Colonic mucosa (tissue), 4 donors: ENCODE results near the gene SLC5A4. TPM values are rescaled to one million over a fixed set of nuclear protein-coding genes. Genes with fewer than 3 reads are reported as not detected.
"Not testable (repeated sequence)": the region's sequence is repeated elsewhere in the genome, so short reads cannot be mapped to it uniquely, and the experiment has no call there.

Experiments
- DNase-seq: peaks from one replicate; pipeline ENCODE4 v3.0.0-alpha.2; 2020
- H3K27ac ChIP-seq: fragments of 200-600 bp; one replicate; pipeline ENCODE4 v1.8.0; 2021
- H3K27me3 ChIP-seq: fragments of 200-600 bp; one replicate; pipeline ENCODE4 v1.8.0; 2021
- H3K36me3 ChIP-seq: fragments of 200-600 bp; one replicate; pipeline ENCODE4 v1.8.0; 2021
- H3K4me1 ChIP-seq: fragments of 200-600 bp; one replicate; pipeline ENCODE4 v1.8.0; 2021; ENCODE audit warnings: mild to moderate bottlenecking
- H3K4me3 ChIP-seq: fragments of 200-600 bp; one replicate; pipeline ENCODE4 v1.8.0; 2021
- H3K9ac ChIP-seq, 2 donors: one replicate each; pipeline ENCODE4 v1.7.0; 2013; ENCODE audit warnings: control low read depth in 2 of 2, low read depth in 2 of 2, low read length in 2 of 2
- H3K9me3 ChIP-seq: fragments of 200-600 bp; one replicate; pipeline ENCODE4 v1.8.0; 2021
- CTCF ChIP-seq: fragments of 200-600 bp; IDR thresholded peaks from one replicate; pipeline ENCODE4 v1.8.0; 2022; ENCODE audit warnings: antibody characterized with exemption, mild to moderate bottlenecking
- intact Hi-C: fragments of 100-400 bp; cut with DNase I; formaldehyde crosslinking; loops from one replicate; pipeline ENCODE4 v1.14.1; 2022
- total RNA-seq, 2 donors: library from RNA; stranded (reverse); fragmentation: NEBNext Ultra II Directional in 1 of 2; extraction: Animal tissue kit (Norgen Biotek cat#: 25700) in 1 of 2; gene quantifications; one replicate each; pipeline ENCODE4 v1.2.1, GENCODE V29; 2021
- donor health status: healthy.
- donor health status: DM: no; HTN: no; CAD: no.
- donor health status: DM: no; HTN: no; CAD: no.

SLC5A4 gene
- total RNA-seq = not detected

GRCh38 chr22:32255217-32255616, at the start of gene SLC5A4:
SLC5A4 (minus strand) TSS chr22:32255347; CDS start chr22:32255329, 18 bp downstream.
- DNase-seq = no peak
- H3K4me1 ChIP-seq = no peaks in the 10 kb centered on the region
- H3K27me3 ChIP-seq = no peaks in the 10 kb centered on the region
- no peak within 1 kb of the TSS for H3K27ac ChIP-seq
- intact Hi-C loops = no loop called here
- no peak for TF ChIP-seq CTCF
- H3K9me3 ChIP-seq = no peaks in the 10 kb centered on the region
- H3K9ac ChIP-seq = no peak within 1 kb of the TSS
- no peaks in the 10 kb centered on the region for H3K36me3 ChIP-seq
- no peak within 1 kb of the TSS for H3K4me3 ChIP-seq

GRCh38 chr22:32293921-32294320, 38.8 kb upstream of the SLC5A4 start:
- H3K36me3 ChIP-seq, H3K4me1 ChIP-seq, H3K9me3 ChIP-seq, intact Hi-C loops, H3K27me3 ChIP-seq, H3K4me3 ChIP-seq, DNase-seq, H3K27ac ChIP-seq, H3K9ac ChIP-seq: not testable (repeated sequence)

- intact Hi-C loops = no loop called here
- Histone ChIP-seq H3K36me3 (no peaks in the 10 kb centered on the region), H3K4me1 (no peaks in the 10 kb centered on the region), H3K9ac (no peak overlapping the region), H3K27ac (no peak overlapping the region), H3K4me3 (no peak overlapping the region), H3K27me3 (no peaks in the 10 kb centered on the region), H3K9me3 (no peaks in the 10 kb centered on the region)
- DNase-seq = no peak
- no peak for TF ChIP-seq CTCF
Measured at GRCh38 chr22:32286290-32286840, 31.2 kb upstream of the SLC5A4 start.

GRCh38 chr22:32281072-32281471, 25.9 kb upstream of the SLC5A4 start:
- intact Hi-C loops = no loop called here
- no peak for DNase-seq
- no peak for TF ChIP-seq CTCF

GRCh38 chr22:32275353-32275752, 20.2 kb upstream of the SLC5A4 start:
- H3K27ac ChIP-seq, H3K9ac ChIP-seq, H3K4me3 ChIP-seq, H3K27me3 ChIP-seq, H3K9me3 ChIP-seq, intact Hi-C loops, H3K36me3 ChIP-seq, H3K4me1 ChIP-seq, DNase-seq: not testable (repeated sequence)

More at GRCh38 chr22:32281072-32281471, 25.9 kb upstream of the SLC5A4 start:
- Histone ChIP-seq H3K4me3 (no peak overlapping the region), H3K9ac (no peak overlapping the region), H3K36me3 (no peaks in the 10 kb centered on the region), H3K4me1 (no peaks in the 10 kb centered on the region), H3K27me3 (no peaks in the 10 kb centered on the region), H3K27ac (no peak overlapping the region), H3K9me3 (no peaks in the 10 kb centered on the region)

- TF ChIP-seq CTCF = no peak
- Histone ChIP-seq H3K9ac (no peak overlapping the region), H3K36me3 (no peaks in the 10 kb centered on the region), H3K4me1 (no peaks in the 10 kb centered on the region), H3K27me3 (no peaks in the 10 kb centered on the region), H3K27ac (no peak overlapping the region), H3K4me3 (no peak overlapping the region), H3K9me3 (no peaks in the 10 kb centered on the region)
- intact Hi-C loops = no loop called here
- no peak for DNase-seq
Measured at GRCh38 chr22:32271389-32271788, 16.2 kb upstream of the SLC5A4 start.
